HG02840 (cell line): ENCODE measurements around the gene SYT11.

ENCODE experiments used
- ATAC-seq: cut with Tn5 transposase; IDR thresholded peaks from one replicate; pipeline ENCODE4 v1.9.1; 2021; ENCODE audit warnings: mild to moderate bottlenecking, moderate library complexity, moderate number of reproducible peaks; ENCODE audit not compliant: unreplicated experiment, low FRiP score

Gene SYT11

GRCh38 chr1:155859881-155860871 lies 809 bp downstream of the SYT11 start:
- ATAC-seq, result no peak

GRCh38 chr1:155860970-155861510 lies 1.7 kb downstream of the SYT11 start:
- ATAC-seq, result no peak

GRCh38 chr1:155861896-155862295 lies 2.5 kb downstream of the SYT11 start:
- no peak for ATAC-seq

- ATAC-seq, result no peak
Measured at GRCh38 chr1:155864393-155864792, 5.0 kb downstream of the SYT11 start.

DNA sequence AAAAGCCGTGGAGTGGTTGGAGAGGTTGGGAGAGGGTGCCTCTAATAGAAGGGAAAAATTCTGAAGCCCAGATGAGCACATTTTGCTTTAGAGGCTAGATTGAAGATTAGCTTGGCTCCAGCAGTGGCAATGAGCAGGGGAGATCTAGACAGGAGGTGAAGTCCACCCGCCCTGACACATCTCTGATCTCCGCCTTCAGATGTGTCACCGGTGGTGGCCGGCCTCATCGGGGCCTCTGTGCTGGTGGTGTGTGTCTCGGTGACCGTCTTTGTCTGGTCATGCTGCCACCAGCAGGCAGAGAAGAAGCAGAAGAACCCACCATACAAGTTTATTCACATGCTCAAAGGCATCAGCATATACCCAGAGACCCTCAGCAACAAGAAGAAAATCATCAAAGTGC lies 8.4 kb downstream of the SYT11 start:
- no peak for ATAC-seq

DNA sequence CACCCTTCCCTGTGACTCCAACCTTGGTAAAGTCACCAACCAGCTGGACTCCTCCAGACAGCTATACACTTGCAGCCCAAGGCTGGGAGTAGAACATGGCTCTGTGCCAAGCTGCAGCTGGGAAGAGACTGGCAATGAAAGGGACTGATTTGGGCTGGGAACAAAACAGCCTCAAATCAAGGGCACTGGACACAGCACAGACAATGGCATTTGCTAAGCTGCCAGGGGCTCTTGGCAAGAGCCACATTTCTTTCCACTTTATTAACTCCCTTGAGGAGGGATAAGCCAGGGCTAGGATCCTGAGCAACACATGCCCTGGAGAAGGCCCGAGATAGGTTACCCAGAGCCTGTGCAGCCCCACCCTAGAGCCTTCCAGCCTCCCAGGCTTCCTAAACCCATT lies 12.0 kb downstream of the SYT11 start:
- ATAC-seq, result no peak

- no peak for ATAC-seq
Measured at GRCh38 chr1:155872527-155872926, 13.2 kb downstream of the SYT11 start.

- ATAC-seq, result no peak
Measured at GRCh38 chr1:155873860-155874259, 14.5 kb downstream of the SYT11 start.

GRCh38 chr1:155877945-155878344 lies 18.6 kb downstream of the SYT11 start:
- ATAC-seq, result no peak

DNA sequence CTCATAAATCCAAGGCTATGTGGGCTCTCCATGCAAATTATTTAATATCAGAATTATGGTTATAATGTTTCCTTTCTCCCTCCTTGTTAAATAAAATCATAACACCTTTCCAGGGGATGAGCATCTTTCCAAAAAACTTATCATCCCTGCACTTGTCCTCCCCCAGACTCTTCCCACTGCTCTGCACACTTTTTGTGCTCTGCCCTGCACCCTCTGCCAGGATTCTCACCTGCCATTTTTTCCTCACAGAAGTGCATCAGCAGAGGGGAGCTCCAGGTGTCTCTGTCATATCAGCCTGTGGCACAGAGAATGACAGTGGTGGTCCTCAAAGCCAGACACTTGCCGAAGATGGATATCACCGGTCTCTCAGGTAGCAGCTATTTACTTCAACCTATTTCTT lies 20.9 kb downstream of the SYT11 start:
- ATAC-seq, result no peak

DNA sequence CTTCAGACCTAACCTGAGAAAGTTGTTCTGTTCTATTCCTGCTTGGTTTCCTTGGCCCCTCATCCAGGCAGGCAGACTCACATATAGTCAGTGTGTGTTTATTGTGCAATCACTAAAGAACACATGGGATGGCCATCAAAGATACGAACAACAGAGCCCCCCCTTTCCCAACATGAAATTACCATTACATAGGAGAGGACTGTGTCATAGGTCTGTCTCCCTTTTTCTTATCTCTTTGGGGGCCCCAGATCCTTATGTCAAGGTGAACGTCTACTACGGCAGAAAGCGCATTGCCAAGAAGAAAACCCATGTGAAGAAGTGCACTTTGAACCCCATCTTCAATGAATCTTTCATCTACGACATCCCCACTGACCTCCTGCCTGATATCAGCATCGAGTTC lies 21.6 kb downstream of the SYT11 start:
- no peak for ATAC-seq

DNA sequence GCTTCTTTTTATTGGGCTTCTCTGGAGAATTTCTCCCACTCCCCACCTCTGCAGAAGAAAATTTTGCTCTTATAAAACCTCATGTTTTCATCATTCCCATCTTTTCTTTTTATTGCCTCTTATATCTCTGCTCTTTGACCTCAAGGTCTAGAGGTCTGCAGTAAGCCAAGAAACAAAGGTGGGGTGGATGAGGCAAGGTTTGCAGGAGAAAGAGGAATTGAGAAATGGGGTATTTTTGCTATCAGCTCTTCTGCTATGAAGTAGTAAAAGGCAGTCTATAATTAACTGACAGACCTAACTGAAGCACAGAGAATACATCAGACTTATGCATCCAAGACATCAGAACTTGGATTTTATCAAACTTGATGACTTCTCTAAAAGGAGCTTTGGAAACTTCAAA lies 22.9 kb downstream of the SYT11 start:
- no peak for ATAC-seq

GRCh38 chr1:155882766-155883165 lies 23.4 kb downstream of the SYT11 start:
- ATAC-seq, result no peak

DNA sequence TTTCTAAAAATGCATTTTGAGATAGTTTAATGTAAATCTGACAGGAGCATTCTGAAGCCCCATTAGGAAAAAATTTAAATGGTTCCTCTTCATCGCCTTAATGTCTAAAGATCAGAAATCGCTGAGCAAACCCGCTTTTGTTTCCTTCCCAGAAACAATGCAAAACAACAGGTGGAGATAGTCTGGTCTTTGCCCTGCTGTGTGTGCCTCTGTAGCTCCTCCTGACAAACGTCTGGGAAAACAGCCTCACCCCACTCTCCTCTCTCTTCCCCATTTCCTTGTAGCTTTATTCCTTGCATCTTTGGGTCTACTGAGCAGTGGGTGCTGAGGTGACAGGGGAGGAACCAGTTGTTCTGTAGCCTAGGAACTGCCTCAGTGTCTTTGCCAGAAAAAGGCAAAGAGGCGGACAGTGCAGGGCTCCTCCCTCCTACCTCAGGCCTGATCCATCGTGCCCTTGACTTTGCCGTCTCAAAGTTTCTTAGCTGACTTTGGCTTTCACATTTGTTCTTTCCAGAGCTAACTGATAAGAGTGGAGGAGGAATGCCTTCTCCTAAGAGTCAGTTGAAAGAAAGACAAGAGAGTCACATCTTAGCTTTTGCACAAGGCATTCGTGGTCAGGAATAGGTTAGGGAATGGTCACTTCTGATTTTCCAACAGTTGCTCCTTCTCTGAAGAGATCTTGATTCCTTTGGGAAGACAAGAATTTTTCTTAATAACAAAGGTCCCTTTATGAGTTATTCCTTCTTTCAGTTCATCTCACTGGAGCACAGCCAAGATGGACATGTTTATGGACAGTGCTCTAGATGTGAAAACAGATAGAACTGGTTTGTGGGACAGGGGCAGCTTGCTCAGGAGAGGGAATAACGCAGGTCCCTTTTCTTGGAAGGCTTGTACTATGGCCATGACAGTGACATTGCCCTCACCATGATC lies 24.9 kb downstream of the SYT11 start:
- ATAC-seq, result no peak

DNA sequence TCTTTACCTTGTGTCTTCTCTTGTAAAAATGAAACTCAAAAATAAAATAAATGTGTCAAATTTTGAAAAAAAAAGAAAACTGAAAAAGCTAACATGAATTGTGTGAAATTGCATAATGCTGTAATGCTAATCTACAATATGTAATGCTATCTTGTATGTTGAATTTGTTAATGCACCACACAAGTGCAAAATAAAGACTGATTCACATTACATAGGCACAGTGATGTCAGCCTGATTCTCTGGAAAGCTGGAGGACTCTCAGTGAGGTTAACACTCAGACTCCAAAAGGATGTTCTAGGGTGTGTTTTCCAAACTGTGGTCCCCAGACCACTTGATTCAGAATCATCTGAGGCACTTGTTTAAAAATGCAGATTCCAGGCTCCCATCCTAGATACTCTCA lies 25.6 kb downstream of the SYT11 start:
- no peak for ATAC-seq

- ATAC-seq, result no peak
Measured at GRCh38 chr1:155888481-155888880, 29.1 kb downstream of the SYT11 start.

DNA sequence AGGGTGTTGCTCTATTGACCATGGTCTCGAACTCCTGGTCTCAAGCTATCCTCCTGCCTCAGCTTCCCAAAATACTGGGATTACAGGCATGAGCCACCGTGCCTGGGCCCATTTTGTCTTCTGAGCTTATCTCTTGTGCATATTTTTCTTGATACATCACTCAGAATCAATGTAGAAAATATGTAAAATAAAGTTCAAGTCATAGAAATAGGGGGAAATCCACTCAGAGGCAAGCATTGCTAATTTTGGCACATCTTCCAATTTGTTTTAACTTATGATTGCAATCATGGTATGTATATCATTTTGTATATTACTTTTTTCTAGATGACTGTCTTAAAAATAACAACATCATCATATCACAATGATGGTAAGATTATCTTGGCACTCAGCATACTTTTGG lies 30.2 kb downstream of the SYT11 start:
- ATAC-seq, result no peak

DNA sequence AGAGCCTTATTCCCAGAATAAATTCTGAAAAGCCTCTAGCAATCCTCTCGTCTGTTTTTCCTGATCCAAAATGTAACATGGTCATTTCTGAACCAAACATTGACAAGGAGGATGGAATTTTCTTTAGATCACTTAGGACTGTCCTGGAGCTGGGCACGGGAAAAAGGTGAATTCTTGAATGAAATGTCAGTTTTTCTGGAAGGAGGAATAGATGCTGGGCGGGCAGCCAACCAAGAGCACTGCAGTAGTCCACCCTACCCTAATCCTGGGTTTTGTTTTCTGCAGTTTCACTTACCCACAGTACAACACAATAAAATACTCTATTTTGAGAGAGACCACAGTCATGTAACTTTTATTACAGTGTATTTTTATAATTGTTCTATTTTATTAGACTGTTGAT lies 30.9 kb downstream of the SYT11 start:
- no peak for ATAC-seq

DNA sequence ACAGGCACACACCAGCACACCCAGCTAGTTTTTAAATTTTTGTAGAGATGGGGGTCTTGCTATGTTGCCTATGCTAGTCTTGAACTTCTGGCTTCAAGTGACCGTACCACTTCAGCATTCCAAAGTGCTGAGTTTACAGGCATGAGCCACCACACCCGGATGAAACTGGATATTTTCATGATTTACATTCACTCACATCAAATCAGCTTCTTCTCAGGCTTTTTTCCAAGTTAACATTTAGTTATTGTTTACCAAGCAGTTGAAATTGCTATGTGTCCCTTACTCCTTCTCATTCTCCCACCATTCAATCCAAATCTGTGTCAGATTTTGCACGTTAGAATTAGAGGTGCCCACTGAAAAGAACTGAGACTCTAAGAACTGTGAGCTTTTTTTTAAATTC lies 33.4 kb downstream of the SYT11 start:
- ATAC-seq, result no peak

DNA sequence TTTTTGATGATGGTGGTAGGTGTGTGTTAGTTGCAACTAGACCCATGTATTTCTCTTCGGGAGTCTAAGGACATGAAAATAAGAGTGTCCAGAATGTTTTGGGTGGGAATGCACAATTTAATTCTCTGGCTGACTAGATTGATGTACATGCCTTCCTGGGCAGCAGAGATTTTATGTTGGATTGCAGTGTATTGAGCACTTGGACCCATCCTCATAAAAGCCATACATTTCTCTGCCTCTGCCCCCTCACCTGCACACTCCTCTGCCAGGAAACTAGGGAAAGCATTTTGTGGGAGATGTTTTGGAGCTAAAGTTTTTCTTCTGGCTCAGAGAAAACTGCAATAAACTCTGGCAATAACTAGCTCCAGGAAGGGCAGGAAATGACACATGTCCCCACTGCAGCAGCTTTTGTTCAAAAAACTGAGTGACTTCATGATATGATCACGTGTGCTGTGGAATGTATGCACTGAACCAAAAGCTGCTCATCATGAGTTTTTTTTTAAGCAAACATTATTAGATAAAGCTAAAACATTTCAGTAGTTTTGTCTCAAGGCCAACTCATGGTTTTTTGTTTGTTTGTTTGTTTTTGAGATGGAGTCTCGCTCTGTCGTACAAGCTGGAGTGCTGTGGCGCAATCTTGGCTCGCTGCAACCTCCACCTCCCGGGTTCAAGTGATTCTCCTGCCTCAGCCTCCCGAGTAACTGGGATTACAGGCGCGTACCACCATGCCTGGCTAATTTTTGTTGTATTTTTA lies 34.2 kb downstream of the SYT11 start:
- ATAC-seq, result no peak
